Ishikawa (cell line): ENCODE results near the gene RPTOR.
A peak's percentile ranks its signal among the peaks of the same experiment; 100 is the strongest.

Source experiments
- CEBPB ChIP-seq: IDR thresholded peaks from 2 replicates; pipeline ENCODE4 v1.6.1; 2012
- CREB1 ChIP-seq: IDR thresholded peaks from 2 replicates; pipeline ENCODE4 v1.6.1; 2012; ENCODE audit warnings: low read depth
- EGR1 ChIP-seq: IDR thresholded peaks from 2 replicates; pipeline ENCODE4 v1.6.1; 2012
- EP300 ChIP-seq: IDR thresholded peaks from 2 replicates; pipeline ENCODE4 v1.6.1; 2012; ENCODE audit warnings: borderline replicate concordance
- FOXM1 ChIP-seq: IDR thresholded peaks from 2 replicates; pipeline ENCODE4 v1.6.1; 2012; ENCODE audit warnings: low read depth, borderline replicate concordance
- MAX ChIP-seq: IDR thresholded peaks from 2 replicates; pipeline ENCODE4 v1.6.1; 2012
- RAD21 ChIP-seq: IDR thresholded peaks from 2 replicates; pipeline ENCODE4 v1.6.1; 2012; ENCODE audit warnings: low read depth
- REST ChIP-seq: IDR thresholded peaks from 2 replicates; pipeline ENCODE4 v1.6.1; 2012; ENCODE audit warnings: low read depth, mild to moderate bottlenecking
- TAF1 ChIP-seq: IDR thresholded peaks from 2 replicates; pipeline ENCODE4 v1.6.1; 2012; ENCODE audit warnings: low read depth, mild to moderate bottlenecking
- TEAD4 ChIP-seq: IDR thresholded peaks from 2 replicates; pipeline ENCODE4 v1.6.1; 2012
- USF1 ChIP-seq: IDR thresholded peaks from 2 replicates; pipeline ENCODE4 v1.6.1; 2012
- YY1 ChIP-seq: IDR thresholded peaks from 2 replicates; pipeline ENCODE4 v1.6.1; 2012; ENCODE audit warnings: low read depth
- ZBTB7A ChIP-seq: IDR thresholded peaks from 2 replicates; pipeline ENCODE4 v1.6.1; 2012; ENCODE audit warnings: low read depth

- TF ChIP-seq EP300 (no peak), RAD21 (no peak), FOXM1 (no peak), CEBPB (no peak), ZBTB7A (no peak), REST (no peak), USF1 (peak; percentile 75), TEAD4 (no peak), TAF1 (no peak), EGR1 (no peak), CREB1 (no peak), YY1 (no peak), MAX (peak; percentile 35)
These were observed 459.3 kb downstream of the RPTOR start for GRCh38 chr17:81003711-81004475.
